DOHH2 (cell line): ENCODE results near the gene MYZAP.
A peak's percentile ranks its signal among the peaks of the same experiment; 100 is the strongest.

Experiments
- H3F3A ChIP-seq: fragments of 200-600 bp; sonication (generic), shearing (Covaris generic); 2 replicates; pipeline ENCODE4 v1.6.0; 2016; ENCODE audit warnings: antibody characterized with exemption, mild to moderate bottlenecking; ENCODE audit not compliant: control insufficient read depth, insufficient read depth
- H3K27ac ChIP-seq: fragments of 200-600 bp; sonication (generic); 2 replicates; pipeline ENCODE4 v1.5.1; 2014; ENCODE audit warnings: low read depth, mild to moderate bottlenecking, low read length, moderate library complexity
- H3K27me3 ChIP-seq: fragments of 200-600 bp; sonication (generic); 2 replicates; pipeline ENCODE4 v1.6.1; 2014; ENCODE audit warnings: mild to moderate bottlenecking, low read length, mixed read lengths; ENCODE audit not compliant: control insufficient read depth
- H3K36me3 ChIP-seq: fragments of 200-600 bp; sonication (generic); 2 replicates; pipeline ENCODE4 v1.6.1; 2014; ENCODE audit warnings: mild to moderate bottlenecking, low read length, moderate library complexity, mixed read lengths; ENCODE audit not compliant: control insufficient read depth
- H3K4me1 ChIP-seq: fragments of 200-600 bp; sonication (generic); 2 replicates; pipeline ENCODE4 v1.6.1; 2014; ENCODE audit warnings: mild to moderate bottlenecking, low read length, mixed read lengths; ENCODE audit not compliant: control insufficient read depth
- H3K4me2 ChIP-seq: fragments of 200-600 bp; sonication (generic); 2 replicates; pipeline ENCODE4 v1.6.0; 2014; ENCODE audit warnings: mild to moderate bottlenecking, low read length, moderate library complexity
- H3K4me3 ChIP-seq: fragments of 200-600 bp; sonication (generic); 2 replicates; pipeline ENCODE4 v1.5.1; 2014; ENCODE audit warnings: mild to moderate bottlenecking, low read length, mixed read lengths
- H3K79me2 ChIP-seq: fragments of 200-600 bp; sonication (generic); 2 replicates; pipeline ENCODE4 v1.6.1; 2014; ENCODE audit warnings: mild to moderate bottlenecking, low read length, mixed read lengths; ENCODE audit not compliant: control insufficient read depth
- H3K9me2 ChIP-seq: fragments of 200-600 bp; sonication (generic); replicated peaks from 2 replicates; pipeline ENCODE4 v1.6.1; 2014; ENCODE audit warnings: mild to moderate bottlenecking, low read length, mixed read lengths; ENCODE audit not compliant: control insufficient read depth
- H3K9me3 ChIP-seq: fragments of 200-600 bp; sonication (generic); 2 replicates; pipeline ENCODE4 v1.6.1; 2014; ENCODE audit warnings: antibody characterized with exemption, low read length, mixed read lengths; ENCODE audit not compliant: control insufficient read depth, insufficient read depth
- H4K20me1 ChIP-seq: fragments of 200-600 bp; sonication (generic); 2 replicates; pipeline ENCODE4 v1.6.0; 2014; ENCODE audit warnings: low read depth, mild to moderate bottlenecking, antibody characterized with exemption, low read length, moderate library complexity; ENCODE audit not compliant: control insufficient read depth, insufficient read depth
- CTCF ChIP-seq: fragments of 200-600 bp; sonication (generic); IDR thresholded peaks from one replicate; pipeline ENCODE4 v1.5.1; 2014; ENCODE audit warnings: antibody characterized with exemption, mild to moderate bottlenecking, low read depth, low read length; ENCODE audit not compliant: poor library complexity, severe bottlenecking
- EZH2phosphoT487 ChIP-seq: fragments of 200-600 bp; sonication (generic); IDR thresholded peaks from 2 replicates; pipeline ENCODE4 v1.6.1; 2017; ENCODE audit warnings: borderline replicate concordance, mild to moderate bottlenecking, antibody characterized with exemption, low read length, moderate library complexity, mixed read lengths

The MYZAP gene

GRCh38 chr15:57706405-57707209, 114.9 kb downstream of the MYZAP start, which contains the start of gene POLR2M:
Gene POLR2M (plus strand): TSS chr15:57706714. CDS start chr15:57706843, 129 bp downstream.
- Histone ChIP-seq H4K20me1 (no peaks in the 10 kb centered on the region), H3K36me3 (peaks cover 40% of the 10 kb centered on the region), H3K4me1 (peaks cover 46% of the 10 kb centered on the region), H3K9me3 (peaks cover 5% of the 10 kb centered on the region; the same call in 1 of the 2 replicates), H3K79me2 (peaks cover 54% of the 10 kb centered on the region), H3F3A (no peaks in the 10 kb centered on the region), H3K4me2 (peak within 1 kb of the TSS; percentile 77), H3K9me2 (no peaks in the 10 kb centered on the region), H3K27me3 (no peaks in the 10 kb centered on the region), H3K4me3 (peak within 1 kb of the TSS; percentile 89), H3K27ac (peak within 1 kb of the TSS; percentile 64)
- TF ChIP-seq CTCF (no peak), EZH2phosphoT487 (no peak)

- TF ChIP-seq CTCF (no peak), EZH2phosphoT487 (no peak)
- H3K27ac ChIP-seq: no peak overlapping the region
- H3K4me2 ChIP-seq: peak overlapping the region; percentile 77
- no peaks in the 10 kb centered on the region for H3F3A ChIP-seq
- H3K9me2 ChIP-seq: no peaks in the 10 kb centered on the region
- peak overlapping the region; percentile 89 for H3K4me3 ChIP-seq
- peaks cover 57% of the 10 kb centered on the region for H3K79me2 ChIP-seq
- peaks cover 55% of the 10 kb centered on the region for H3K36me3 ChIP-seq
- peaks cover 46% of the 10 kb centered on the region for H3K4me1 ChIP-seq
- no peaks in the 10 kb centered on the region for H4K20me1 ChIP-seq
- peaks cover 5% of the 10 kb centered on the region; the same call in 1 of the 2 replicates for H3K9me3 ChIP-seq
- no peaks in the 10 kb centered on the region for H3K27me3 ChIP-seq
Observed at GRCh38 chr15:57708047-57708446, 116.3 kb downstream of the MYZAP start.

- Histone ChIP-seq H3K4me2 (no peak overlapping the region), H3K27ac (no peak overlapping the region), H3K4me1 (no peaks in the 10 kb centered on the region), H4K20me1 (no peaks in the 10 kb centered on the region), H3K4me3 (no peak overlapping the region), H3K27me3 (no peaks in the 10 kb centered on the region), H3K9me2 (no peaks in the 10 kb centered on the region), H3K36me3 (peaks cover 48% of the 10 kb centered on the region), H3K9me3 (no peaks in the 10 kb centered on the region), H3F3A (no peaks in the 10 kb centered on the region), H3K79me2 (peaks cover 2% of the 10 kb centered on the region; the same call in 1 of the 2 replicates)
- TF ChIP-seq EZH2phosphoT487 (no peak), CTCF (no peak)
Observed at GRCh38 chr15:57718309-57718708, 126.6 kb downstream of the MYZAP start.
